ENCODE measurements around the gene PHLDA1.

DNA sequence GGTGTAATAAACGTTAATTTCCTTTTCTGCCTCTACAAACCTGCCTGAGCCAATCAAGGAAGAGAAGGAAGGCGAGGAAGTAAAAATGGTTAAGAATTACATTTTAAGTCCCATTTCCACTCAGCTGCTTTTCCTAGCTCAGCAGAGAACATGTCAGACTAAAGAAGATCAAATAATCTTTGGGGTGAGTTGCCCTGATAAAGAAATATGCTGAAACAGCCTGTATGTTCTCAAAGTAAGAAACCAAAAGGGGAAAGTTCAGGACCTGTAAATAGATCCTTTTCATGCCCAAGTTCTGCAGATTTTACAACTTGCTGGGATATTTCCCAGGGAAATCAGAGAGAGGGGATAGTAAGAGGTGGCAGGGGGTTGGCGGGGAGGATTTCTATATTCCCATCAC, 55.5 kb downstream of the PHLDA1 start:
- TF ChIP-seq CTCF (optimal IDR thresholded peaks at IDR 0.05 in 1 of 3, IDR thresholded peaks at IDR 0.05 in 1 of 3, conservative IDR thresholded peaks at IDR 0.05 in 1 of 3; ENCODE audit: extremely low read depth in 1 of 3, insufficient read depth in 2 of 3, low read length in 3 of 3): no peak
- TF ChIP-seq EZH2 (IDR thresholded peaks at IDR 0.05; ENCODE audit: low read length): no peak

Data from keratinocyte (primary cell).